Heart left ventricle (tissue), 13 donors: ENCODE data around the gene HOXD8.

ENCODE experiments used
- CTCF ChIP-seq, 12 donors: fragments of 200-600 bp; sonication (generic) in 4 of 12; IDR thresholded peaks; one replicate each; pipeline versions ENCODE4 v1.5.0 to v1.8.0; 2018 to 2022; ENCODE audit warnings: antibody characterized with exemption in 12 of 12, mild to moderate bottlenecking in 5 of 12
- POLR2A ChIP-seq, 2 donors: fragments of 450-650 bp; IDR thresholded peaks; one replicate each; pipeline ENCODE4 v1.6.1; 2017; ENCODE audit warnings: antibody characterized with exemption in 2 of 2, mild to moderate bottlenecking in 2 of 2, moderate library complexity in 2 of 2
- donor health status: ischemic (EF 13 %, LVEDD 7.1; RV severe dilation, severe dysfunction).
- donor health status: DM: no; HTN: yes; CAD: no.
- donor health status: DM: no; HTN: no; CAD: no.
- donor health status: ischemic (EF 25% LVEDD 6.9; RV normal size, moderate dysfunction).
- donor health status: ischemic (EF 25% LVEDD 5.7; RV mildly dilated, moderate dysfunction).
- donor health status: ischemic (EF 35%, LVEDD 5.7; RV mildly dilated, moderate dysfunction).
- donor health status: nonischemic (EF 11% LVEDD 7.7; RV severe dilation, severe dysfunction).
- donor health status: DM: yes; HTN: yes; CAD: no.
- donor health status: PGD.
- donor health status: ischemic (EF 29% LVEDD 5.4; RV normal size, mild dysfunction).
- donor health status: nonischemic (EF 23%, LVEDD 6.1; RV moderate dilation, normal function).

DNA sequence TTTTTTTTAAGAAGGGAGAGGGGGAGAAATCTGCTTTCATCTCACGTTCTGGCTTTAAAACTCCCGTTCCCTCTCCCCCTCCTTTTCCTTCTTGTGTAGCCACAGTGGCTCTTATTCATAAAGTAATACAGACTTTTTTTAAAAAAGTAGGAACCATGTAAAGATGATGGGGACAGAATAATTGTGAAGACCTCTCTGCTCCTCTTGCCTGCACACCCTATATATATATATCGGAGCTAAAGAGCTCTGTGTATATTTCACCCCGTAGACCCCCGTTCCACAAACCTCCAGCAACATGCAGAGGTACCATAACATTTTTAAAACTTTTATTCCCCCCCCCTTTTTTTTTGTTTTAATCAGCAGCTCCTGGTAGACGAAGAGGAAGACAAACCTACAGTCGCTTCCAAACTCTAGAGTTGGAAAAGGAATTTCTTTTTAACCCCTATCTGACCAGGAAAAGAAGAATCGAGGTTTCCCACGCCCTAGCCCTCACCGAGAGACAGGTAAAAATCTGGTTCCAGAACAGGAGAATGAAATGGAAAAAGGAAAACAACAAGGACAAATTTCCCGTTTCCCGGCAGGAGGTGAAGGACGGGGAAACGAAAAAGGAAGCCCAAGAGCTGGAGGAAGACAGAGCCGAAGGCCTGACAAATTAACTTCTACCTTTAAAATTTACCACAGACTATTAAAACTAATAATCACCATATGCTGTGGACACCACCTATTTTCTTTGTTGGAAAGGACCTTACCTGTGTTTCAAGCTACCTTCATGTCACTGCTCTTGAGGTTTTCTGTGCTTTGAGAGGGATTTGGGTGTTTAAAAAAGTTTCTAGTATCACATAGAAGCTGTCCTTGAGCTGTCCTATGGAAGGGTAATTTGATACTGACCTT is 1.7 kb downstream of the HOXD8 start:
- TF ChIP-seq CTCF (IDR thresholded peaks at IDR 0.05), result no peak
- TF ChIP-seq POLR2A (IDR thresholded peaks at IDR 0.05), result no peak
